Measurements from ENCODE around the gene M1AP. TPM values are rescaled to one million over a fixed set of nuclear protein-coding genes. Genes with fewer than 3 reads are reported as not detected.

Gene M1AP
- polyA plus RNA-seq, 1 of the 3 experiments (the other 2 are of a cell fraction), result 0.02 TPM

DNA sequence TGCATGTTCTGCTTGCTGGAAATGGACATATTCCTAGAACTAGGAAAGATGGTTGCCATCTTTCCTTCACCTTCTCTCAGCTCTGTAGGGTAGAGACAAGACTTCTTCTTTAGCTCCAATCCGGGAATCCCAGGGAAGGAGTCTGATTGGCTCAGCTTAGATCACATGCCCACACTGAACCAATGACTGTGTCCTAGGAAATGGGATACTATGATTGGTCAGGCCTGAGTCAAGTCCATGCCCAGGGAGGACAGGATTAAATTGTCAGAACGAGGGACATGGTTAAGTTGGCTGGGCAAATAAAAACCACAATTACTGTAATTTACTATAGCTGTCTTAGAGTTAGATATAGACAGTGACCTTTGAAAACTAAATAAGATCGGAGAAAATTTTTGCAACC lies 37.3 kb upstream of the M1AP start:
- TF ChIP-seq, protein P1, sequence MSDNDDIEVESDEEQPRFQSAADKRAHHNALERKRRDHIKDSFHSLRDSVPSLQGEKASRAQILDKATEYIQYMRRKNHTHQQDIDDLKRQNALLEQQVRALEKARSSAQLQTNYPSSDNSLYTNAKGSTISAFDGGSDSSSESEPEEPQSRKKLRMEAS (IDR thresholded peaks at IDR 0.05; ENCODE audit: low read depth), result no peak
- TF ChIP-seq RXRA (IDR thresholded peaks at IDR 0.05; ENCODE audit: borderline replicate concordance, low read depth) (no peak), TAF1 (IDR thresholded peaks at IDR 0.05; ENCODE audit: borderline replicate concordance, low read depth, low read length) (no peak), EZH2phosphoT487 (IDR thresholded peaks at IDR 0.05; ENCODE audit: borderline replicate concordance, low read depth) (no peak), POLR2AphosphoS5 (IDR thresholded peaks at IDR 0.05; ENCODE audit: low read depth, low read length) (no peak), ELF1 (IDR thresholded peaks at IDR 0.05) (no peak), RAD21 (IDR thresholded peaks at IDR 0.05; ENCODE audit: low read length) (no peak), SIN3A (IDR thresholded peaks at IDR 0.05; ENCODE audit: borderline replicate concordance, low read depth, low read length) (no peak), FOXJ3 (CRISPR knock-in tag; IDR thresholded peaks at IDR 0.05) (no peak), FOSL2 (IDR thresholded peaks at IDR 0.05; ENCODE audit: borderline replicate concordance, low read depth) (no peak), MXI1 (IDR thresholded peaks at IDR 0.05; ENCODE audit: low read depth, low read length) (no peak), RFX5 (IDR thresholded peaks at IDR 0.05; ENCODE audit: low read length) (no peak), JUND (IDR thresholded peaks at IDR 0.05) (no peak), SMC3 (IDR thresholded peaks at IDR 0.05; ENCODE audit: low read depth, low read length) (no peak), FOXM1 (IDR thresholded peaks at IDR 0.05; ENCODE audit: low read depth) (no peak)
- TF ChIP-seq, protein P2, sequence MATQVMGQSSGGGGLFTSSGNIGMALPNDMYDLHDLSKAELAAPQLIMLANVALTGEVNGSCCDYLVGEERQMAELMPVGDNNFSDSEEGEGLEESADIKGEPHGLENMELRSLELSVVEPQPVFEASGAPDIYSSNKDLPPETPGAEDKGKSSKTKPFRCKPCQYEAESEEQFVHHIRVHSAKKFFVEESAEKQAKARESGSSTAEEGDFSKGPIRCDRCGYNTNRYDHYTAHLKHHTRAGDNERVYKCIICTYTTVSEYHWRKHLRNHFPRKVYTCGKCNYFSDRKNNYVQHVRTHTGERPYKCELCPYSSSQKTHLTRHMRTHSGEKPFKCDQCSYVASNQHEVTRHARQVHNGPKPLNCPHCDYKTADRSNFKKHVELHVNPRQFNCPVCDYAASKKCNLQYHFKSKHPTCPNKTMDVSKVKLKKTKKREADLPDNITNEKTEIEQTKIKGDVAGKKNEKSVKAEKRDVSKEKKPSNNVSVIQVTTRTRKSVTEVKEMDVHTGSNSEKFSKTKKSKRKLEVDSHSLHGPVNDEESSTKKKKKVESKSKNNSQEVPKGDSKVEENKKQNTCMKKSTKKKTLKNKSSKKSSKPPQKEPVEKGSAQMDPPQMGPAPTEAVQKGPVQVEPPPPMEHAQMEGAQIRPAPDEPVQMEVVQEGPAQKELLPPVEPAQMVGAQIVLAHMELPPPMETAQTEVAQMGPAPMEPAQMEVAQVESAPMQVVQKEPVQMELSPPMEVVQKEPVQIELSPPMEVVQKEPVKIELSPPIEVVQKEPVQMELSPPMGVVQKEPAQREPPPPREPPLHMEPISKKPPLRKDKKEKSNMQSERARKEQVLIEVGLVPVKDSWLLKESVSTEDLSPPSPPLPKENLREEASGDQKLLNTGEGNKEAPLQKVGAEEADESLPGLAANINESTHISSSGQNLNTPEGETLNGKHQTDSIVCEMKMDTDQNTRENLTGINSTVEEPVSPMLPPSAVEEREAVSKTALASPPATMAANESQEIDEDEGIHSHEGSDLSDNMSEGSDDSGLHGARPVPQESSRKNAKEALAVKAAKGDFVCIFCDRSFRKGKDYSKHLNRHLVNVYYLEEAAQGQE (IDR thresholded peaks at IDR 0.05; ENCODE audit: low read depth, low read length), result no peak
- TF ChIP-seq, protein P3, sequence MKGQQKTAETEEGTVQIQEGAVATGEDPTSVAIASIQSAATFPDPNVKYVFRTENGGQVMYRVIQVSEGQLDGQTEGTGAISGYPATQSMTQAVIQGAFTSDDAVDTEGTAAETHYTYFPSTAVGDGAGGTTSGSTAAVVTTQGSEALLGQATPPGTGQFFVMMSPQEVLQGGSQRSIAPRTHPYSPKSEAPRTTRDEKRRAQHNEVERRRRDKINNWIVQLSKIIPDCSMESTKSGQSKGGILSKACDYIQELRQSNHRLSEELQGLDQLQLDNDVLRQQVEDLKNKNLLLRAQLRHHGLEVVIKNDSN (IDR thresholded peaks at IDR 0.05; ENCODE audit: borderline replicate concordance, low read depth), result no peak
- TF ChIP-seq, protein P4, sequence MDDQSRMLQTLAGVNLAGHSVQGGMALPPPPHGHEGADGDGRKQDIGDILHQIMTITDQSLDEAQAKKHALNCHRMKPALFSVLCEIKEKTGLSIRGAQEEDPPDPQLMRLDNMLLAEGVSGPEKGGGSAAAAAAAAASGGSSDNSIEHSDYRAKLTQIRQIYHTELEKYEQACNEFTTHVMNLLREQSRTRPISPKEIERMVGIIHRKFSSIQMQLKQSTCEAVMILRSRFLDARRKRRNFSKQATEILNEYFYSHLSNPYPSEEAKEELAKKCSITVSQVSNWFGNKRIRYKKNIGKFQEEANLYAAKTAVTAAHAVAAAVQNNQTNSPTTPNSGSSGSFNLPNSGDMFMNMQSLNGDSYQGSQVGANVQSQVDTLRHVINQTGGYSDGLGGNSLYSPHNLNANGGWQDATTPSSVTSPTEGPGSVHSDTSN (IDR thresholded peaks at IDR 0.05), result no peak
- TF ChIP-seq, protein P5, sequence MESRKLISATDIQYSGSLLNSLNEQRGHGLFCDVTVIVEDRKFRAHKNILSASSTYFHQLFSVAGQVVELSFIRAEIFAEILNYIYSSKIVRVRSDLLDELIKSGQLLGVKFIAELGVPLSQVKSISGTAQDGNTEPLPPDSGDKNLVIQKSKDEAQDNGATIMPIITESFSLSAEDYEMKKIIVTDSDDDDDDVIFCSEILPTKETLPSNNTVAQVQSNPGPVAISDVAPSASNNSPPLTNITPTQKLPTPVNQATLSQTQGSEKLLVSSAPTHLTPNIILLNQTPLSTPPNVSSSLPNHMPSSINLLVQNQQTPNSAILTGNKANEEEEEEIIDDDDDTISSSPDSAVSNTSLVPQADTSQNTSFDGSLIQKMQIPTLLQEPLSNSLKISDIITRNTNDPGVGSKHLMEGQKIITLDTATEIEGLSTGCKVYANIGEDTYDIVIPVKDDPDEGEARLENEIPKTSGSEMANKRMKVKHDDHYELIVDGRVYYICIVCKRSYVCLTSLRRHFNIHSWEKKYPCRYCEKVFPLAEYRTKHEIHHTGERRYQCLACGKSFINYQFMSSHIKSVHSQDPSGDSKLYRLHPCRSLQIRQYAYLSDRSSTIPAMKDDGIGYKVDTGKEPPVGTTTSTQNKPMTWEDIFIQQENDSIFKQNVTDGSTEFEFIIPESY (IDR thresholded peaks at IDR 0.05; ENCODE audit: borderline replicate concordance, low read depth), result no peak
- Histone ChIP-seq H3K9me3 (no peaks in the 10 kb centered on the region), H3K4me1 (ENCODE audit: control insufficient read depth in 1 of 2, insufficient read depth in 2 of 2, low read depth in 1 of 2, low read length in 1 of 2) (no peaks in the 10 kb centered on the region), H3K36me3 (replicated peaks in 1 of 2; ENCODE audit: control insufficient read depth in 1 of 2, insufficient read depth in 2 of 2, low read length in 1 of 2) (peaks cover 0 to 2% of the 10 kb centered on the region in 2 experiments), H3K79me2 (ENCODE audit: insufficient read depth) (no peaks in the 10 kb centered on the region), H3K27ac (ENCODE audit: low read depth in 2 of 2, low read length in 1 of 2) (no peak overlapping the region), H3K4me2 (no peak overlapping the region), H2AFZ (ENCODE audit: low read depth) (no peak overlapping the region), H3K27me3 (ENCODE audit: insufficient read depth) (no peaks in the 10 kb centered on the region), H3K4me3 (ENCODE audit: low read depth in 2 of 2, low read length in 1 of 2) (no peak overlapping the region), H4K20me1 (ENCODE audit: insufficient read depth) (no peaks in the 10 kb centered on the region), H3K9me2 (no peaks in the 10 kb centered on the region), H3F3A (replicated peaks; ENCODE audit: insufficient read depth) (no peaks in the 10 kb centered on the region), H3K9ac (no peak overlapping the region)
- POLR2A ChIA-PET, result no interaction called here
- 79% methylated on average over 3 of the region's 3 CpGs for WGBS (ENCODE audit: low lambda C conversion rate)
- CTCF ChIA-PET, result interaction anchor here (0.6 kb wide), 1 partner anchor 13 kb away, joined by 3 read pairs; no protein-coding TSS in a partner anchor
- no peak for DNase-seq

Measured in SK-N-SH (cell line).